HEK293 (cell line): Measurements from ENCODE around the gene PCDH8.

Experiments used
- CTCF ChIP-seq: fragments of 450-650 bp; formaldehyde crosslinking; IDR thresholded peaks from 2 replicates; pipeline ENCODE4 v1.5.1; 2016; ENCODE audit warnings: missing biosample characterization, missing genetic modification characterization
- PBX3 ChIP-seq: sonication (generic); formaldehyde crosslinking; IDR thresholded peaks from 2 replicates; pipeline ENCODE4 v1.8.1; 2022; ENCODE audit warnings: mild to moderate bottlenecking, moderate library complexity, missing genetic modification reagents
- ZBTB11 ChIP-seq: fragments of 450-650 bp; formaldehyde crosslinking; conservative IDR thresholded peaks from 2 replicates; pipeline ENCODE4 v1.5.1; 2016; ENCODE audit warnings: low read depth, missing biosample characterization, missing genetic modification characterization
- ZBTB49 ChIP-seq: fragments of 450-650 bp; formaldehyde crosslinking; IDR thresholded peaks from 2 replicates; pipeline ENCODE4 v1.5.1; 2016; ENCODE audit warnings: missing biosample characterization, missing genetic modification characterization, low read depth
- ZNF280D ChIP-seq: fragments of 450-650 bp; formaldehyde crosslinking; IDR thresholded peaks from 2 replicates; pipeline ENCODE4 v1.5.1; 2016; ENCODE audit warnings: missing biosample characterization, missing genetic modification characterization

GRCh38 chr13:52797176-52797575 is 51.3 kb downstream of the PCDH8 start:
- TF ChIP-seq CTCF (no peak), ZBTB11 (no peak), PBX3 (CRISPR knock-in tag) (no peak), ZBTB49 (tag by site-specific recombination) (no peak), ZNF280D (tag by site-specific recombination) (no peak)
